ENCODE data around the gene GKN2.

DNA sequence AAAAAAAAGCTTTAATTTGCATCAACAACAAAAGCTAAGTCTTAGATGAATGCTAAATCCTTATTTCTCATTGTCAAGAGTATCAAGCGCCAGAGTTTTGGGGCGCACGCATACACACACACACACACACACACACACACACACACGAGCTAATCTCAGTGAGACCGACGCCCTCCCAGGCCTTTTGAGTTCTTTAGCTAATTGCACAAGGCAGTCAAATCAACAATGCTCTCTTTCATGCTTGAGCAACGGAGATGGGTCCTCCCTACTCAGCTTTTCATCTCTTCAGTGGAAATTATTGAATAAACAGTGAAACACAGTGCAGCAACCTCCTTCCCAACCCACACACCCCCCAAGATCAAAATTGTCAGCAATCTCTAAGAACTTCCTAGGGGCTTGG is 41.0 kb upstream of the GKN2 start:
- TF ChIP-seq ZNF565 (CRISPR knock-in tag; conservative IDR thresholded peaks at IDR 0.05; ENCODE audit: low read depth) (no peak), ZFP3 (CRISPR knock-in tag; IDR thresholded peaks at IDR 0.05) (no peak), ARNTL (CRISPR knock-in tag; IDR thresholded peaks at IDR 0.05; ENCODE audit: borderline replicate concordance, low read depth) (no peak)
- TF ChIP-seq, protein P1, sequence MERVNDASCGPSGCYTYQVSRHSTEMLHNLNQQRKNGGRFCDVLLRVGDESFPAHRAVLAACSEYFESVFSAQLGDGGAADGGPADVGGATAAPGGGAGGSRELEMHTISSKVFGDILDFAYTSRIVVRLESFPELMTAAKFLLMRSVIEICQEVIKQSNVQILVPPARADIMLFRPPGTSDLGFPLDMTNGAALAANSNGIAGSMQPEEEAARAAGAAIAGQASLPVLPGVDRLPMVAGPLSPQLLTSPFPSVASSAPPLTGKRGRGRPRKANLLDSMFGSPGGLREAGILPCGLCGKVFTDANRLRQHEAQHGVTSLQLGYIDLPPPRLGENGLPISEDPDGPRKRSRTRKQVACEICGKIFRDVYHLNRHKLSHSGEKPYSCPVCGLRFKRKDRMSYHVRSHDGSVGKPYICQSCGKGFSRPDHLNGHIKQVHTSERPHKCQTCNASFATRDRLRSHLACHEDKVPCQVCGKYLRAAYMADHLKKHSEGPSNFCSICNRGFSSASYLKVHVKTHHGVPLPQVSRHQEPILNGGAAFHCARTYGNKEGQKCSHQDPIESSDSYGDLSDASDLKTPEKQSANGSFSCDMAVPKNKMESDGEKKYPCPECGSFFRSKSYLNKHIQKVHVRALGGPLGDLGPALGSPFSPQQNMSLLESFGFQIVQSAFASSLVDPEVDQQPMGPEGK (CRISPR knock-in tag; IDR thresholded peaks at IDR 0.05; ENCODE audit: borderline replicate concordance), result no peak

Data from SK-N-SH treated with all-trans-retinoic acid at 6 μM for 48 hours (cell line).